ENCODE data around the gene KCNG4. TPM values are rescaled to one million over a fixed set of nuclear protein-coding genes. Genes with fewer than 3 reads are reported as not detected.

The KCNG4 gene
- total and polyA plus RNA-seq, 2 experiments from 2014 or later: 0.07 TPM; not detected in 1

DNA sequence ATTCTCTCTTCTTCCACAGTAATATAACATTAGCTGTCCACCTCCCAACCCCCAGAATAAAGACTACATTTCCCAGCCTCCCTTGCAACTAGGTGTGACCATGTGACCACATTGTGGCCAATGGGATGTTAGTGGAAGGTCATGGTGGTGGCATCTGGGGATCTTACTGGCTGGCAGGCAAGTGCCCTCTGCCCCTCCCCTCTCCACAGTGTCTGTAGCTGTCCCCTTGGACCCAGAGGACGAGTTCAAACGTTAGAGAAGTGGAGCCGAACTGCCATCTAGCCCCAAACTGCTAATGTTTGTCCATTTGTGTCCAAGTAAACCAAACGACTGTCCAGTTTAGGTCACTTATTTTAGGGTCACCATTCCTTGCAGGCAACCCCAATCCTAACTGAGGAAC, 26.6 kb upstream of the KCNG4 start:
- Histone ChIP-seq H3K79me2 (replicated peaks; ENCODE audit: insufficient read depth) (no peaks in the 10 kb centered on the region), H3K27me3 (ENCODE audit: insufficient read depth) (no peaks in the 10 kb centered on the region), H3F3A (replicated peaks; ENCODE audit: low read depth) (no peaks in the 10 kb centered on the region), H3K36me3 (ENCODE audit: insufficient read depth) (no peaks in the 10 kb centered on the region), H4K20me1 (replicated peaks; ENCODE audit: insufficient read depth) (no peaks in the 10 kb centered on the region), H3K27ac (ENCODE audit: low read depth) (no peak overlapping the region), H3K4me2 (no peak overlapping the region), H3K4me3 (no peak overlapping the region), H2AFZ (peak overlapping the region; percentile 73), H3K9me2 (ENCODE audit: insufficient read depth) (no peaks in the 10 kb centered on the region), H3K4me1 (ENCODE audit: insufficient read depth) (no peaks in the 10 kb centered on the region)
- H3K27ac Mint-ChIP-seq: no peak overlapping the region
- TF ChIP-seq EZH2phosphoT487 (IDR thresholded peaks at IDR 0.05; ENCODE audit: unreplicated experiment) (no peak), ZNF114 (CRISPR knock-in tag; IDR thresholded peaks at IDR 0.05) (no peak)
- TF ChIP-seq, protein P1, sequence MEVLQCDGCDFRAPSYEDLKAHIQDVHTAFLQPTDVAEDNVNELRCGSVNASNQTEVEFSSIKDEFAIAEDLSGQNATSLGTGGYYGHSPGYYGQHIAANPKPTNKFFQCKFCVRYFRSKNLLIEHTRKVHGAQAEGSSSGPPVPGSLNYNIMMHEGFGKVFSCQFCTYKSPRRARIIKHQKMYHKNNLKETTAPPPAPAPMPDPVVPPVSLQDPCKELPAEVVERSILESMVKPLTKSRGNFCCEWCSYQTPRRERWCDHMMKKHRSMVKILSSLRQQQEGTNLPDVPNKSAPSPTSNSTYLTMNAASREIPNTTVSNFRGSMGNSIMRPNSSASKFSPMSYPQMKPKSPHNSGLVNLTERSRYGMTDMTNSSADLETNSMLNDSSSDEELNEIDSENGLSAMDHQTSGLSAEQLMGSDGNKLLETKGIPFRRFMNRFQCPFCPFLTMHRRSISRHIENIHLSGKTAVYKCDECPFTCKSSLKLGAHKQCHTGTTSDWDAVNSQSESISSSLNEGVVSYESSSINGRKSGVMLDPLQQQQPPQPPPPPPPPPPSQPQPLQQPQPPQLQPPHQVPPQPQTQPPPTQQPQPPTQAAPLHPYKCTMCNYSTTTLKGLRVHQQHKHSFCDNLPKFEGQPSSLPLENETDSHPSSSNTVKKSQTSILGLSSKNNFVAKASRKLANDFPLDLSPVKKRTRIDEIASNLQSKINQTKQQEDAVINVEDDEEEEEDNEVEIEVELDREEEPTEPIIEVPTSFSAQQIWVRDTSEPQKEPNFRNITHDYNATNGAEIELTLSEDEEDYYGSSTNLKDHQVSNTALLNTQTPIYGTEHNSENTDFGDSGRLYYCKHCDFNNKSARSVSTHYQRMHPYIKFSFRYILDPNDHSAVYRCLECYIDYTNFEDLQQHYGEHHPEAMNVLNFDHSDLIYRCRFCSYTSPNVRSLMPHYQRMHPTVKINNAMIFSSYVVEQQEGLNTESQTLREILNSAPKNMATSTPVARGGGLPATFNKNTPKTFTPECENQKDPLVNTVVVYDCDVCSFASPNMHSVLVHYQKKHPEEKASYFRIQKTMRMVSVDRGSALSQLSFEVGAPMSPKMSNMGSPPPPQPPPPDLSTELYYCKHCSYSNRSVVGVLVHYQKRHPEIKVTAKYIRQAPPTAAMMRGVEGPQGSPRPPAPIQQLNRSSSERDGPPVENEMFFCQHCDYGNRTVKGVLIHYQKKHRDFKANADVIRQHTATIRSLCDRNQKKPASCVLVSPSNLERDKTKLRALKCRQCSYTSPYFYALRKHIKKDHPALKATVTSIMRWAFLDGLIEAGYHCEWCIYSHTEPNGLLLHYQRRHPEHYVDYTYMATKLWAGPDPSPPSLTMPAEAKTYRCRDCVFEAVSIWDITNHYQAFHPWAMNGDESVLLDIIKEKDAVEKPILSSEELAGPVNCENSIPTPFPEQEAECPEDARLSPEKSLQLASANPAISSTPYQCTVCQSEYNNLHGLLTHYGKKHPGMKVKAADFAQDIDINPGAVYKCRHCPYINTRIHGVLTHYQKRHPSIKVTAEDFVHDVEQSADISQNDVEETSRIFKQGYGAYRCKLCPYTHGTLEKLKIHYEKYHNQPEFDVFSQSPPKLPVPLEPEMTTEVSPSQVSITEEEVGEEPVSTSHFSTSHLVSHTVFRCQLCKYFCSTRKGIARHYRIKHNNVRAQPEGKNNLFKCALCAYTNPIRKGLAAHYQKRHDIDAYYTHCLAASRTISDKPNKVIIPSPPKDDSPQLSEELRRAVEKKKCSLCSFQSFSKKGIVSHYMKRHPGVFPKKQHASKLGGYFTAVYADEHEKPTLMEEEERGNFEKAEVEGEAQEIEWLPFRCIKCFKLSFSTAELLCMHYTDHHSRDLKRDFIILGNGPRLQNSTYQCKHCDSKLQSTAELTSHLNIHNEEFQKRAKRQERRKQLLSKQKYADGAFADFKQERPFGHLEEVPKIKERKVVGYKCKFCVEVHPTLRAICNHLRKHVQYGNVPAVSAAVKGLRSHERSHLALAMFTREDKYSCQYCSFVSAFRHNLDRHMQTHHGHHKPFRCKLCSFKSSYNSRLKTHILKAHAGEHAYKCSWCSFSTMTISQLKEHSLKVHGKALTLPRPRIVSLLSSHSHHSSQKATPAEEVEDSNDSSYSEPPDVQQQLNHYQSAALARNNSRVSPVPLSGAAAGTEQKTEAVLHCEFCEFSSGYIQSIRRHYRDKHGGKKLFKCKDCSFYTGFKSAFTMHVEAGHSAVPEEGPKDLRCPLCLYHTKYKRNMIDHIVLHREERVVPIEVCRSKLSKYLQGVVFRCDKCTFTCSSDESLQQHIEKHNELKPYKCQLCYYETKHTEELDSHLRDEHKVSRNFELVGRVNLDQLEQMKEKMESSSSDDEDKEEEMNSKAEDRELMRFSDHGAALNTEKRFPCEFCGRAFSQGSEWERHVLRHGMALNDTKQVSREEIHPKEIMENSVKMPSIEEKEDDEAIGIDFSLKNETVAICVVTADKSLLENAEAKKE (CRISPR knock-in tag; IDR thresholded peaks at IDR 0.05): no peak
- TF ChIP-seq, protein P2, sequence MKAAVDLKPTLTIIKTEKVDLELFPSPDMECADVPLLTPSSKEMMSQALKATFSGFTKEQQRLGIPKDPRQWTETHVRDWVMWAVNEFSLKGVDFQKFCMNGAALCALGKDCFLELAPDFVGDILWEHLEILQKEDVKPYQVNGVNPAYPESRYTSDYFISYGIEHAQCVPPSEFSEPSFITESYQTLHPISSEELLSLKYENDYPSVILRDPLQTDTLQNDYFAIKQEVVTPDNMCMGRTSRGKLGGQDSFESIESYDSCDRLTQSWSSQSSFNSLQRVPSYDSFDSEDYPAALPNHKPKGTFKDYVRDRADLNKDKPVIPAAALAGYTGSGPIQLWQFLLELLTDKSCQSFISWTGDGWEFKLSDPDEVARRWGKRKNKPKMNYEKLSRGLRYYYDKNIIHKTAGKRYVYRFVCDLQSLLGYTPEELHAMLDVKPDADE (IDR thresholded peaks at IDR 0.05): peak; percentile 80
- no peaks in the 10 kb centered on the region for H3K36me3 Mint-ChIP-seq (ENCODE audit: low read depth)
- H3K27me3 Mint-ChIP-seq (ENCODE audit: insufficient read depth, low read depth, poor library complexity): peaks cover 4% of the 10 kb centered on the region
- DNase-seq (ENCODE audit: low spot score) (peak; percentile 91), ATAC-seq (peak; percentile 100)
- H3K4me1 Mint-ChIP-seq: no peaks in the 10 kb centered on the region
- H3K4me3 Mint-ChIP-seq: no peak overlapping the region
- H3K9me3 Mint-ChIP-seq: no peaks in the 10 kb centered on the region

DNA sequence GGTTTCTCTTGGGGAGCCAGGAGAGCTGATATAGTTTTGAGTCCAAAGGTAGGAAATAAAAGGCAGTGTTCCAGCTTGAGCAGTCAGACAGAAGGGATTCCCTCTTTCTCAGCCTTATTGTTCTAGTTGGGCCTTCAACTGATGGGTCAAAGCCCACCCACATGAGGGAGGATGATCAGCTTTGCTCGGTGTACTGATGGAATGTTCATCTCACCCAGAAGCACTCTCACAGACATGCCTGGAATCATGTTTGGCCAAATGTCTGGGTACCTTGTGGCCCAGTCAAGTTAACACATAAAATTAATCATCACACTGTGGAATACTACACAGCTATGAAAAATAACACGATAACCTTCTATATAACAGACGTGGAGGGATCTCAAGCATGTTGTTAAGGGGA, 23.1 kb upstream of the KCNG4 start:
- DNase-seq (ENCODE audit: low spot score) (no peak), ATAC-seq (no peak)
- Mint-ChIP-seq H3K36me3 (ENCODE audit: low read depth) (no peaks in the 10 kb centered on the region), H3K9me3 (0 out of 3 replicates have a peak, but pooled peaks cover 7% of the 10 kb centered on the region), H3K4me1 (no peaks in the 10 kb centered on the region), H3K27ac (no peak overlapping the region), H3K4me3 (no peak overlapping the region), H3K27me3 (ENCODE audit: insufficient read depth, low read depth, poor library complexity) (peaks cover 6% of the 10 kb centered on the region)
- Histone ChIP-seq H2AFZ (no peak overlapping the region), H3K27me3 (ENCODE audit: insufficient read depth) (no peaks in the 10 kb centered on the region), H3K4me1 (ENCODE audit: insufficient read depth) (no peaks in the 10 kb centered on the region), H3K9me2 (ENCODE audit: insufficient read depth) (no peaks in the 10 kb centered on the region), H3K27ac (ENCODE audit: low read depth) (no peak overlapping the region), H3K36me3 (ENCODE audit: insufficient read depth) (no peaks in the 10 kb centered on the region), H3F3A (replicated peaks; ENCODE audit: low read depth) (no peaks in the 10 kb centered on the region), H3K79me2 (replicated peaks; ENCODE audit: insufficient read depth) (no peaks in the 10 kb centered on the region), H3K4me3 (no peak overlapping the region), H4K20me1 (replicated peaks; ENCODE audit: insufficient read depth) (no peaks in the 10 kb centered on the region), H3K4me2 (no peak overlapping the region)
- TF ChIP-seq CREB1 (CRISPR knock-in tag; IDR thresholded peaks at IDR 0.05; ENCODE audit: low read depth): no peak
- no peak for TF ChIP-seq EZH2 (IDR thresholded peaks at IDR 0.05; ENCODE audit: low read depth, unreplicated experiment)
- no peak for TF ChIP-seq EZH2phosphoT487 (IDR thresholded peaks at IDR 0.05; ENCODE audit: unreplicated experiment)
- TF ChIP-seq NANOG (IDR thresholded peaks at IDR 0.05; ENCODE audit: borderline replicate concordance): no peak

Data from GM23338 (cell line).